IMR-90 (cell line): ENCODE results near the gene ZNF76. TPM values are rescaled to one million over a fixed set of nuclear protein-coding genes. Genes with fewer than 3 reads are reported as not detected.

ENCODE experiments used
- ATAC-seq: fragments of 200-7000 bp; cut with Tn5 transposase; 2 replicates; pipeline ENCODE4 v1.9.1; 2020; ENCODE audit warnings: low read depth, mild to moderate bottlenecking, moderate library complexity
- BruUV-seq: library from RNA; stranded (reverse); fragments of 400-500 nt; replicated peaks from 2 replicates; lab custom pipeline; 2021; lab: Mats Ljungman, UMichigan
- CTCF ChIA-PET: fragments of 300-600 bp; formaldehyde crosslinking; extraction: SDS; loops from one replicate; lab custom pipeline; 2021; ENCODE audit warnings: antibody characterized with exemption; lab: Yijun Ruan, JAX
- POLR2A ChIA-PET: fragments of 300-600 bp; sonication (Branson Sonifier 250); formaldehyde crosslinking; loops from one replicate; lab custom pipeline; 2022; ENCODE audit warnings: antibody characterized with exemption; ENCODE audit not compliant: unreplicated experiment; lab: Charles Lee
- DNase-seq: peaks from one replicate; pipeline ENCODE4 v3.0.0; 2013
- H2AFZ ChIP-seq: replicated peaks from 2 replicates; pipeline ENCODE3; 2013; ENCODE audit warnings: low read length, mild to moderate bottlenecking; ENCODE audit not compliant: poor library complexity
- H2AK5ac ChIP-seq: 2 replicates; pipeline ENCODE4 v1.6.1; 2013; ENCODE audit warnings: low read depth, low read length, inconsistent platforms
- H2AK9ac ChIP-seq: replicated peaks from 2 replicates; pipeline ENCODE3; 2013; ENCODE audit warnings: mild to moderate bottlenecking, low read depth, low read length, moderate library complexity; ENCODE audit not compliant: poor library complexity
- H2BK120ac ChIP-seq: 2 replicates; pipeline ENCODE4 v1.6.1; 2013; ENCODE audit warnings: low read depth, low read length, inconsistent platforms
- H2BK15ac ChIP-seq: 3 replicates; pipeline ENCODE4 v1.6.1; 2013; ENCODE audit warnings: low read depth, low read length, inconsistent platforms
- H2BK20ac ChIP-seq: 2 replicates; pipeline ENCODE4 v1.6.1; 2013; ENCODE audit warnings: low read depth, mild to moderate bottlenecking, inconsistent platforms, low read length, moderate library complexity
- H2BK5ac ChIP-seq: 2 replicates; pipeline ENCODE4 v1.6.1; 2013; ENCODE audit warnings: mild to moderate bottlenecking, low read depth, low read length, inconsistent platforms; ENCODE audit not compliant: poor library complexity, severe bottlenecking
- H3K14ac ChIP-seq: replicated peaks from 2 replicates; pipeline ENCODE4 v1.6.1; 2013; ENCODE audit warnings: low read depth, low read length, inconsistent platforms
- H3K18ac ChIP-seq: 2 replicates; pipeline ENCODE4 v1.6.1; 2013; ENCODE audit warnings: low read depth, low read length, control low read depth
- H3K23ac ChIP-seq: 2 replicates; pipeline ENCODE4 v1.6.1; 2013; ENCODE audit warnings: low read depth, low read length, inconsistent platforms
- H3K27ac ChIP-seq: 2 replicates; pipeline ENCODE4 v1.5.1; 2013; ENCODE audit warnings: mild to moderate bottlenecking, control low read depth, low read length; ENCODE audit not compliant: insufficient read depth
- H3K27me3 ChIP-seq: 2 replicates; pipeline ENCODE4 v1.6.1; 2013; ENCODE audit warnings: low read length; ENCODE audit not compliant: control insufficient read depth, insufficient read depth
- H3K36me3 ChIP-seq: 2 replicates; pipeline ENCODE4 v1.6.1; 2013; ENCODE audit warnings: low read length, mixed read lengths; ENCODE audit not compliant: control insufficient read depth, insufficient read depth
- H3K4ac ChIP-seq: 2 replicates; pipeline ENCODE4 v1.6.1; 2013; ENCODE audit warnings: low read depth, low read length, inconsistent platforms
- H3K4me1 ChIP-seq: 2 replicates; pipeline ENCODE4 v1.6.1; 2013; ENCODE audit warnings: low read length, mixed read lengths; ENCODE audit not compliant: control insufficient read depth, insufficient read depth
- H3K4me2 ChIP-seq: 2 replicates; pipeline ENCODE4 v1.6.1; 2013; ENCODE audit warnings: low read depth, mild to moderate bottlenecking, control low read depth, low read length, moderate library complexity
- H3K4me3 ChIP-seq: 2 replicates; pipeline ENCODE4 v1.5.1; 2013; ENCODE audit warnings: low read depth, mild to moderate bottlenecking, control low read depth, low read length, moderate library complexity; ENCODE audit not compliant: insufficient read depth
- H3K56ac ChIP-seq: 2 replicates; pipeline ENCODE4 v1.6.1; 2013; ENCODE audit warnings: low read length, inconsistent platforms; ENCODE audit not compliant: insufficient read depth; ENCODE audit errors: extremely low read depth
- H3K79me1 ChIP-seq, 2 experiments: 2 replicates each; pipeline ENCODE4 v1.6.1; 2013; ENCODE audit warnings: low read length in 2 of 2, inconsistent platforms in 1 of 2, low read depth in 1 of 2
- H3K9ac ChIP-seq: 2 replicates; pipeline ENCODE4 v1.6.1; 2013; ENCODE audit warnings: low read depth, low read length, control low read depth
- H3K9me1 ChIP-seq: 2 replicates; pipeline ENCODE4 v1.6.1; 2013; ENCODE audit warnings: low read length, inconsistent platforms; ENCODE audit not compliant: insufficient read depth
- H3K9me3 ChIP-seq: 2 replicates; pipeline ENCODE4 v1.6.1; 2013; ENCODE audit warnings: low read length; ENCODE audit not compliant: control insufficient read depth, insufficient read depth
- H4K20me1 ChIP-seq: 2 replicates; pipeline ENCODE4 v1.6.1; 2013; ENCODE audit warnings: low read length, inconsistent platforms; ENCODE audit not compliant: insufficient read depth
- H4K5ac ChIP-seq: 2 replicates; pipeline ENCODE4 v1.6.1; 2013; ENCODE audit warnings: mild to moderate bottlenecking, low read depth, low read length, control low read depth
- H4K8ac ChIP-seq, 2 experiments: 2 replicates each; pipeline ENCODE4 v1.6.1; 2013; ENCODE audit warnings: low read depth in 2 of 2, low read length in 2 of 2, control low read depth in 1 of 2, inconsistent platforms in 1 of 2
- H4K91ac ChIP-seq: 2 replicates; pipeline ENCODE4 v1.6.1; 2013; ENCODE audit warnings: low read depth, low read length, inconsistent platforms; ENCODE audit not compliant: insufficient read depth
- BHLHE40 ChIP-seq: fragments of 150-350 bp; IDR thresholded peaks from 2 replicates; pipeline ENCODE4 v1.6.1; 2016; ENCODE audit warnings: mild to moderate bottlenecking, low read depth, low read length
- CEBPB ChIP-seq: IDR thresholded peaks from 2 replicates; pipeline ENCODE4 v1.6.1; 2012; ENCODE audit warnings: low read depth, low read length, improper control_type of control experiment
- CHD1 ChIP-seq: IDR thresholded peaks from 2 replicates; pipeline ENCODE4 v1.6.1; 2012; ENCODE audit warnings: low read depth, low read length, improper control_type of control experiment
- MAZ ChIP-seq: IDR thresholded peaks from 2 replicates; pipeline ENCODE4 v1.6.1; 2012; ENCODE audit warnings: low read depth, mild to moderate bottlenecking, low read length, improper control_type of control experiment, moderate library complexity, borderline replicate concordance
- MXI1 ChIP-seq: IDR thresholded peaks from 2 replicates; pipeline ENCODE4 v1.6.1; 2012; ENCODE audit warnings: low read depth, mild to moderate bottlenecking, low read length, moderate library complexity, borderline replicate concordance
- NFE2L2 ChIP-seq: fragments of 150-350 bp; IDR thresholded peaks from 2 replicates; pipeline ENCODE4 v1.6.1; 2016; ENCODE audit warnings: low read depth, mild to moderate bottlenecking, low read length
- POLR2A ChIP-seq: IDR thresholded peaks from 2 replicates; pipeline ENCODE4 v1.6.1; 2012; ENCODE audit warnings: mild to moderate bottlenecking, low read depth, low read length
- RAD21 ChIP-seq: IDR thresholded peaks from 2 replicates; pipeline ENCODE4 v1.6.1; 2012; ENCODE audit warnings: low read length, improper control_type of control experiment
- RFX5 ChIP-seq: IDR thresholded peaks from 2 replicates; pipeline ENCODE4 v1.8.0; 2012; ENCODE audit warnings: low read depth, mild to moderate bottlenecking, low read length, moderate library complexity
- SMC3 ChIP-seq: fragments of 150-350 bp; IDR thresholded peaks from 2 replicates; pipeline ENCODE4 v1.6.1; 2016; ENCODE audit warnings: low read depth, mild to moderate bottlenecking, antibody characterized with exemption, low read length, moderate library complexity
- WGBS, 2 experiments: methylation state at CpG; one replicate each; pipeline versions ENCODE4 v1.1.5 to v1.1.7; 2013; ENCODE audit warnings: missing lambda C conversion rate in 2 of 2; ENCODE audit not compliant: insufficient read length in 1 of 2; ENCODE audit errors: extremely low coverage in 2 of 2; 5-methylcytosine and 5-hydroxymethylcytosine counted together
- dilution Hi-C: fragments of 300-500 bp; cut with HindIII; formaldehyde crosslinking; loops from one replicate; pipeline ENCODE4 v1.14.3; 2018; ENCODE audit warnings: low sequenced_read_pairs; ENCODE audit not compliant: unreplicated experiment
- in situ Hi-C: fragments of 300-500 bp; cut with MboI; formaldehyde crosslinking; loops from 3 replicates; pipeline ENCODE4 v1.14.3; 2019; ENCODE audit warnings: low sequenced_read_pairs, inconsistent platforms, mixed read lengths
- intact Hi-C: fragments of 100-400 bp; cut with micrococcal nuclease; formaldehyde crosslinking; loops from 2 replicates; pipeline ENCODE4 v1.10.0; 2022
- polyA plus RNA-seq, 3 experiments: library from polyadenylated mRNA; depleted of rRNA; stranded (reverse); fragments of >200 nt; gene quantifications; 2 replicates each; pipeline ENCODE4 v1.2.3, GENCODE V29; 2012; ENCODE audit warnings: low replicate concordance in 1 of 3
- total RNA-seq: library from RNA; depleted of rRNA; stranded (reverse); fragments of >200 nt; gene quantifications from 2 replicates; pipeline ENCODE4 v1.2.3, GENCODE V29; 2012
- TF ChIP-seq, protein P1 (sequence below): fragments of 150-350 bp; IDR thresholded peaks from 2 replicates; pipeline ENCODE4 v1.6.1; 2017; ENCODE audit warnings: mild to moderate bottlenecking, antibody characterized with exemption, low read length, low read depth
- TF ChIP-seq, protein P2 (sequence below): fragments of 150-350 bp; IDR thresholded peaks from 2 replicates; pipeline ENCODE4 v1.6.1; 2016; ENCODE audit warnings: low read depth, mild to moderate bottlenecking, low read length, moderate library complexity, borderline replicate concordance

ZNF76 gene
- total and polyA plus RNA-seq, 2 of the 4 experiments (the other 2 are of a cell fraction): 19.9 to 21.1 TPM

DNA sequence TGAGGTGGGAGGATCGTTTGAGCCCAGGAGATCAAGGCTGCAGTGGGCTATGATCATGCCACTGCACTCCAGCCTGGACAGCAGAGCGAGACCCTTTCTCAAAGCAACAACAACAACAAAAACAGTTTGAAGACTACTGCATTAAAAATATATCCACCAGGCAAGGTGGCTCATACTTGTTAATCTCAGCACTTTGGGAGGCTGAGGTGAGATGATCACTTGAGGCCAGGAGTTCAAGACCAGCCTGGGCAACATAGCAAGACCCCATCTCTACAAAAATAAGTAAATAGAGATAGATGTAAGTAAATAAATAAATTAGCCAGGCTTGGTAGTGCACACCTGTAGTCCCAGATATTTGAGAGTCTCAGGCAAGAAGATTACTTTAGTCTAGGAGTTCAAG lies 12.5 kb downstream of the ZNF76 start:
- Histone ChIP-seq H3K9me1 (peaks cover 11% of the 10 kb centered on the region), H3K4me3 (no peak overlapping the region), H3K27me3 (no peaks in the 10 kb centered on the region), H2AK5ac (no peak overlapping the region), H3K79me1 (peaks cover 8 to 22% of the 10 kb centered on the region in 2 experiments; a peak in 3 of 4 replicates), H2BK120ac (no peak overlapping the region), H2BK5ac (no peak overlapping the region), H3K18ac (no peak overlapping the region), H3K4me1 (peaks cover 13% of the 10 kb centered on the region), H3K9me3 (no peaks in the 10 kb centered on the region), H2BK20ac (no peak overlapping the region), H3K4ac (no peak overlapping the region), H3K56ac (no peak overlapping the region), H3K27ac (no peak overlapping the region), H3K9ac (no peak overlapping the region), H2BK15ac (no peak overlapping the region), H4K8ac (no peak overlapping the region), H3K14ac (no peak overlapping the region), H4K20me1 (no peaks in the 10 kb centered on the region; the same call in 1 of the 2 replicates), H4K91ac (no peak overlapping the region), H4K5ac (no peak overlapping the region), H2AK9ac (no peak overlapping the region), H2AFZ (no peak overlapping the region), H3K4me2 (no peak overlapping the region), H3K23ac (no peak overlapping the region), H3K36me3 (0 out of 2 replicates have a peak, but pooled peaks cover 2% of the 10 kb centered on the region)
- TF ChIP-seq RFX5 (no peak), MXI1 (no peak), BHLHE40 (no peak), NFE2L2 (no peak), CHD1 (no peak), RAD21 (no peak), MAZ (no peak), CEBPB (no peak), POLR2A (no peak), SMC3 (no peak)
- TF ChIP-seq, protein P1, sequence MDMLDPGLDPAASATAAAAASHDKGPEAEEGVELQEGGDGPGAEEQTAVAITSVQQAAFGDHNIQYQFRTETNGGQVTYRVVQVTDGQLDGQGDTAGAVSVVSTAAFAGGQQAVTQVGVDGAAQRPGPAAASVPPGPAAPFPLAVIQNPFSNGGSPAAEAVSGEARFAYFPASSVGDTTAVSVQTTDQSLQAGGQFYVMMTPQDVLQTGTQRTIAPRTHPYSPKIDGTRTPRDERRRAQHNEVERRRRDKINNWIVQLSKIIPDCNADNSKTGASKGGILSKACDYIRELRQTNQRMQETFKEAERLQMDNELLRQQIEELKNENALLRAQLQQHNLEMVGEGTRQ: no peak
- TF ChIP-seq, protein P2, sequence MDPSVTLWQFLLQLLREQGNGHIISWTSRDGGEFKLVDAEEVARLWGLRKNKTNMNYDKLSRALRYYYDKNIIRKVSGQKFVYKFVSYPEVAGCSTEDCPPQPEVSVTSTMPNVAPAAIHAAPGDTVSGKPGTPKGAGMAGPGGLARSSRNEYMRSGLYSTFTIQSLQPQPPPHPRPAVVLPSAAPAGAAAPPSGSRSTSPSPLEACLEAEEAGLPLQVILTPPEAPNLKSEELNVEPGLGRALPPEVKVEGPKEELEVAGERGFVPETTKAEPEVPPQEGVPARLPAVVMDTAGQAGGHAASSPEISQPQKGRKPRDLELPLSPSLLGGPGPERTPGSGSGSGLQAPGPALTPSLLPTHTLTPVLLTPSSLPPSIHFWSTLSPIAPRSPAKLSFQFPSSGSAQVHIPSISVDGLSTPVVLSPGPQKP: no peak
- in situ Hi-C loops: no loop called here
- dilution Hi-C loops: no loop called here
- ATAC-seq (no peak), DNase-seq (no peak)
- no CpG with 5 or more reads among the region's 2 CpGs for WGBS, 2 experiments
- CTCF ChIA-PET: no interaction called here
- POLR2A ChIA-PET: no interaction called here
- no TSS peak for BruUV-seq
- intact Hi-C loops: no loop called here
